RWPE1 (cell line): ENCODE measurements around the gene NMB.

ENCODE experiments used
- CTCF ChIA-PET: fragments of 350-600 bp; sonication (Branson Sonifier 250); formaldehyde crosslinking; extraction: SDS; loops from one replicate; lab custom pipeline; 2021; lab: Yijun Ruan, JAX
- POLR2A ChIA-PET: fragments of 400-600 bp; formaldehyde crosslinking; extraction: SDS; loops from one replicate; lab custom pipeline; 2020; ENCODE audit warnings: antibody characterized with exemption; ENCODE audit not compliant: low non-redundant PET; lab: Yijun Ruan, JAX
- DNase-seq: peaks from one replicate; pipeline ENCODE4 v3.0.0; 2012; ENCODE audit warnings: low spot score
- H3K27ac ChIP-seq: fragments of 450-650 bp; 2 replicates; pipeline ENCODE4 v1.5.1; 2017
- CTCF ChIP-seq: fragments of 450-650 bp; conservative IDR thresholded peaks from 2 replicates; pipeline ENCODE4 v1.5.1; 2017; ENCODE audit warnings: low read depth, mild to moderate bottlenecking

Gene NMB

GRCh38 chr15:84608707-84609284 lies 49.2 kb downstream of the NMB start:
- no peak for DNase-seq
- no peak for TF ChIP-seq CTCF
- ChIA-PET POLR2A (interaction anchor here (0.5 kb wide), 1 partner anchor 22 kb away, joined by 3 read pairs; no protein-coding TSS in a partner anchor), CTCF (interaction anchor here (0.5 kb wide), 1 partner anchor 88 kb away, joined by 3 read pairs; no protein-coding TSS in a partner anchor)
- H3K27ac ChIP-seq: no peak overlapping the region

GRCh38 chr15:84606653-84607120 lies 51.3 kb downstream of the NMB start:
- no peak for TF ChIP-seq CTCF
- H3K27ac ChIP-seq: no peak overlapping the region
- no peak for DNase-seq
- POLR2A ChIA-PET: no interaction called here
- CTCF ChIA-PET: no interaction called here

- no peak overlapping the region for H3K27ac ChIP-seq
- TF ChIP-seq CTCF: no peak
- POLR2A ChIA-PET: no interaction called here
- CTCF ChIA-PET: no interaction called here
- no peak for DNase-seq
Observed at GRCh38 chr15:84605554-84605882, 52.5 kb downstream of the NMB start.
